Stromal cell of bone marrow (primary cell): ENCODE data around the gene IFT81.
"Not testable (repeated sequence)": the region's sequence is repeated elsewhere in the genome, so short reads cannot be mapped to it uniquely, and the experiment has no call there.

Experiments used
- DNase-seq: peaks from one replicate; pipeline ENCODE4 v3.0.0-alpha.2; 2012; ENCODE audit warnings: low read depth

Gene IFT81

DNA sequence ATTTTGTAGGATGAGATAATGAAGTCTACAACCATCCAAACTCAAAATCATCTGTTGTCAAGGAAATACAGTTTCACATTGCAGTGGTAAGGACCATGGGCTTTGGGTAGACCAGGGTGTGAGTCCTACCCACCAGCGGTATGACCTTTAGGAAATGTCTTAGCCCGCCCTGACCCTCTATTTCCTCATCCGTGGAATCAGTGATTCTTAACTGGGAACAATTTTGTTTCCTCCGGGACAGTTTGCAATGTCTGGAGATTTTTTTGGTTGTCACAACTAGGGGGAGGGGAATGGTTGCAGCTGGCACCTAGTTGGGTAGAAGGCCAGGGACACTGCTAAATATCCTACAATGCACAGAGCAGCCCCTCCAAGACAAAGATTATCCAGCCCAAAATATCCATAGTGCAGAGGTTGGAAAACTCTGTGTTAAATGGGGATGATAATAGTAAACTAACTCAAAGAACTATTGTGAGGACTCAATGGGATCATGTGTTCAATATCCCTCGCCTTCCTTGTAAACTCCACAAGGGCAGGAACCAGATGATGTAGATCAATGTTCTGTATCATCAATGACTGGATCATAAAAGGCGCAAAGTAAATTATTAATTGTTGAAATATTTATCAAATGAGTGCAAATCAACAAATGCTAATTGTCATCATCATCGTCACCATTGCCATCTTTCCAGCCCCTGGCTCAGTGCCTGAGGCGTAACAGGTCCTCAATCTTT is 15.7 kb upstream of the IFT81 start:
- DNase-seq = no peak

DNA sequence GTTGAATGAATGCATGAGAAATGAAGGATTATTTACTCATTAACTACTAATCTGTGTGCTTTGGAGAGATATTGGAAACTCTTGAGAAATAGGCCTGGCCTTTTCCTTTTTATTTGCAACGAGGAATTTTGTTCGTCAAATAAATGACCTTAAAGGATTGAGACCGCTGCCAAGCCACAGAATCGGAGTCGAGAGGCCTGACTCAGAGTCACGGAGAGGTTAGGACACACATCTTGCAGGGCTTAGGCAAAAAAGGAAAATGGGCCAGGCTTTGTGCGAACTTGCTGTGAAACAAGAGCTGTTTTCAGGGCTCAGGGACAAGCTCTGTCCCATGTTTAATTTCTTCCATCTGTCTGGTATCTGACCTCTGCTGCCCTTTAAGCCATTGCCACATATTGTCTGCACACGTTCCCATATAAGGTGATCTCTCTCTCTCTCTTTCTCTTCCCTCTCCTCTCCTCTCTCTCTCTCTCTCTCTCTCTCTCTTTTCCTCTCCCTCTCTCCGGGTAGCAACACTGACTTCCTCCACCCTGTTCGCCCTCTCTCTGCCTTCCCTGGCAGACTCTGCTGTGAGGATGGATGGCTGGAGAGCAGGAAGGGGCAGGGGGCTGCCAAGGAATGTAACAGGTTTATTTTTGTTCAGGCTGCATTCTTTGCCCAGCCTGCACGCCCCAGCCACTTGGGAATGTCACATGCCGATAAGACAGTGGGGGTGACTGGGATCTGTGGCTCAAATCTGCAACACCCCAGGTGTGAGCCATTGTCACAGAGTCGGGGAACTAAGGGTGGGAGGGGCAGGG is 14.9 kb upstream of the IFT81 start:
- peak; percentile 100 for DNase-seq

DNA sequence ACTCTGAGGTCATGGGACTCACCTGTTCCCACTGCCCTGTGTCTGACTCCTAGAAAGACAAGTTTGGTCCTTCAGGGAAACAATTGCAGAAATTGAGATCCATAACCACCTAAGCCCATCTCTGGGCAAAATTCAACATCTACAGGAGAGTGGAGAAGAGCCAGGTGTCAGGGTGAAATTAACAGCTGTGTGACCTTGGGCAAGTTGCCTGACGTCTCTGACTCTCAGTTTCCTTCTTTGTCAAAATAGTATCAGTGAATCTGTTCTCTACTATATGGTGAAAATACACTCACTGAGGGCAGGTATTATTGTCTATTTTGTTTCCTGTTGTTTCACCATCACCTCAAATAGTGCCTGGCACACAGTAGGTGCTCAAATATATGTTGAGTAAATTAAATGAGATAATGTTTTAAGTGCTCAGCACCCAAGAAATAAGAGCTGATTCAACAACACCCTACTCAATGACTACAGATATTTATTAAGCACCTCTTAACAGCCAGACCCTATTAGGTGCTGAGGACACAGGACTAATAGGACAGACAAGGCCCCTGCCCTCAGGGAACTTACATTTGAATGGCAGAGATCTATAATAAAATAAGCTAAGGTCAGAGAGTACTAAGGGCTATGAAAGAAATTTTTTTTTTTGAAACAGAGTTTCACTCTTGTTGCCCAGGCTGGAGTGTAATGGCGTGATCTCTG is 14.2 kb upstream of the IFT81 start:
- no peak for DNase-seq

GRCh38 chr12:110111476-110112334 is 12.5 kb upstream of the IFT81 start:
- no peak for DNase-seq

DNA sequence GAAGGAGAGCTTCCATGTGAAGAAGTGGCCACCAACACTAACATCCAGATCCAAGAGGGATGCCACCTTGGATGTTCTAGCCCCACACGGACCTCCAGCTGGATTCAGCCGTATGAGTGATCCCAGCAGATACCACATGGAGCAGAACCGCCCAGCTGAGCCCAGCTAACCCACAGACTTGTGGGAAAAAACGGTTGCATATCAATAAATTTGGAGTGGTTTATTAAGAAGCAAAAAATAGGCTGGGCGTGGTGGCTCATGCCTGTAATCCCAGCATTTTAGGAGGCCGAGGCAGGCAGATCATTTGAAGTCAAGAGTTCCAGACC is 11.9 kb upstream of the IFT81 start:
- no peak for DNase-seq

GRCh38 chr12:110114528-110114937 is 9.6 kb upstream of the IFT81 start:
- no peak for DNase-seq

- no peak for DNase-seq
These were observed 8.5 kb upstream of the IFT81 start for GRCh38 chr12:110115675-110116074.

GRCh38 chr12:110116623-110117022 is 7.5 kb upstream of the IFT81 start:
- no peak for DNase-seq

DNA sequence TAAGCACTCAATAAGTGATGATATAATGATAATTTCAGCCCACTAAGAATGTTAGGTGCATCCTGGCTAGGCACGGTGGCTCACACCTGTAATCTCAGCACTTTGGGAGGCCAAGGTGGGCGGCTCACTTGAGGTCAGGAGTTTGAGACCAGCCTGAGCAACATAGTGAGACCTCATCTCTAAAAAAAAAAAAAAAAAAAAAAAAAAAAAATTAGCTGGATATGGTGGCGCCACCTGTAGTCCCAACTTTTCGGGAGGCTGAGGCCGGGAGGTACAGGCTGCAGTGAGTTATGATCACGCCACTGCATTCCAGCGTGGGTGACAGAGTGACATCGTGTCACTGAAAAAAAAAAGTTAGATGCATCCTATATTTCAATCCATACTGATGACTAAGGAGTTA is 6.9 kb upstream of the IFT81 start:
- DNase-seq = not testable (repeated sequence)

DNA sequence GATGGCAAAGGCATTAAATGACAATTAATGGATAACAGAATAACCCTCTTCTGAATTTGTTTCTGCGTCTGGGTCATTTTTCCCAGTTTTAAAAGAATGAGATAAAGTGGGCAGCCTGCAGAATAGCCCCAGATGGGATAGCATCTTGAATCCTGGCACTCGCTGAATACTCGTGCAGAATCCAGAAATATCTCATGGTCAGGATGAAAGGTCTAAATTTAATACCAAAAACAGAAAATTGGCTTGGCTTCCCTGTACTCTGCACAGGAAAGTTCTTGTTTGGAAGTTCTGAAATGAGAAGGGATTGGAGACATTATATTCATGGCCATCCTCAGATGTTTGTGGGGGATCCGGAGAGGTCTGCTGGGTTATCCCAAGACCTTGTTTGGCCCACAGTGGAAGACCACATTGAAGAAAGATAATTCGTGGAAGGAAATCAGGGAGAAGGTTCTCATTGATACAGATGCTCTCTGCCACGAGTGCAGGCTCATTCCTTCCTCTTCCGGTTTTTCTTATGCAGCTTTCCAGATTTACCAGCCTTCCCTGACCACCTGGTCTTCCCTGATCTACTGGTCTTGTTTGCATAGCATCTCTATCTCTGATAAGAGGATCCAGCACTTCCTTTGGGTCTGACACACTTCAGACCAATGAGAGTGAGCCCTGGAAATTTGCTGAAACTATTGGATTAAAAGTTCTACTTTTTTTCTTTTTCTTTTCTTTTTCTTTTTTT is 6.0 kb upstream of the IFT81 start:
- no peak for DNase-seq

DNA sequence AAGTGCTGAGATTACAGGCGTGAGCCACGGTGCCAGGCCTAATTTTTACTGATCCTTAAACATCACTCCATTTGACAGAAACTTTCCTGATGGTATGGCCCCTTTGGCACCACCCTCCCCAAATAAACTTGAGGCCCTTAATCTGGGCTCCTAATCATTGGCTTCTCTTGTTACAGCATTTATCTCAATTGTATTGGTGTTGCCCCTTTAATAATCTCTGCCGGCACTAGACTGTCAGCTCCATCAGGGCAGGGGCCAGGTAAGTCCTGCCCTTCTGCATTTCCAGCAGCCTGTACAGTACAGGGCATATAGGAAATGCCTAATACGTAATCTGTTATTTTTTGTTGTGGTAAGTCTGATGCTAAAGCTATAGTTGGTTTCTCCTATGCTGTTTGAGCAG is 1.2 kb upstream of the IFT81 start:
- DNase-seq = no peak

- DNase-seq = no peak
These were observed 263 bp upstream of the IFT81 start for GRCh38 chr12:110123919-110124268.

DNA sequence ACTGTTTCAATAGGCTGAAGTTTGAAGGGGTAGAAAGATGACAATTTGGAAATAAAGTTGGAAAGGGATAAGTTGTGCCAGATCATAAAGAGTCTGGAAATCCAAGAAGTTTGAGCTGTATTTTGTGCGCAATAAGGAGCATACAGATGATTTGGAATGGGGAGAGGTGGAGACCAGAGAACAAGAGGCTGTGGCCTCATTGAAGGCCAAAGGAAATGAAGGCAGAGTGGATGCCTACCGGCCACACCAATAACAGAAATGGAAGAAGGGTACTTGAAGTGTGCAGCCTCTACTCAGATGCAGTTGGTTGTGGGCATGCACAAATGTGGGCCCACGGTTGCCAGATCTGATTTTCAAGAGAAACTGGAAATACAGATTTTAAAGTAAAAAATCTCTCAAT is 2.4 kb downstream of the IFT81 start:
- no peak for DNase-seq

GRCh38 chr12:110134691-110135411 is 10.7 kb downstream of the IFT81 start:
- peak; percentile 38 for DNase-seq

- no peak for DNase-seq
These were observed 11.6 kb downstream of the IFT81 start for GRCh38 chr12:110135806-110136205.

GRCh38 chr12:110137786-110138185 is 13.6 kb downstream of the IFT81 start:
- no peak for DNase-seq

- DNase-seq = peak; percentile 68
These were observed 17.2 kb downstream of the IFT81 start for GRCh38 chr12:110141389-110141788.

DNA sequence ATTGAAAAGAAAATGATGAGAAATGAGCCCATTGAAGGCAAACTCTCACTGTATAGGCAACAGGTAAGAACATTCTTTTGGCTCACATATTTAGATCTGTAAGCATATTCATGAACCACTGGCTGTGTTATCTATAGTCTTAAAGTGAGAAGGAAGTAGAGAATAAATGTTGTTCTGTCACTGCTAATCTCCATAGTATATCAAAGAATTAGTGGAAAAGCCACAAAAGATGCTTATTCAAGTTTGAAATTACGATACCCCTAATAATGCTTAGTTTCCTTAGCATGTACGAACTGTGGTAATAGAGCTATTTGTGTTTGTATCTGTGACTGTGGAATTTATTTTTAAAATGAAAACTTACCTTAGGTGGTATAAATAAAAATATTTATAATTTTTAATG is 22.8 kb downstream of the IFT81 start:
- no peak for DNase-seq

DNA sequence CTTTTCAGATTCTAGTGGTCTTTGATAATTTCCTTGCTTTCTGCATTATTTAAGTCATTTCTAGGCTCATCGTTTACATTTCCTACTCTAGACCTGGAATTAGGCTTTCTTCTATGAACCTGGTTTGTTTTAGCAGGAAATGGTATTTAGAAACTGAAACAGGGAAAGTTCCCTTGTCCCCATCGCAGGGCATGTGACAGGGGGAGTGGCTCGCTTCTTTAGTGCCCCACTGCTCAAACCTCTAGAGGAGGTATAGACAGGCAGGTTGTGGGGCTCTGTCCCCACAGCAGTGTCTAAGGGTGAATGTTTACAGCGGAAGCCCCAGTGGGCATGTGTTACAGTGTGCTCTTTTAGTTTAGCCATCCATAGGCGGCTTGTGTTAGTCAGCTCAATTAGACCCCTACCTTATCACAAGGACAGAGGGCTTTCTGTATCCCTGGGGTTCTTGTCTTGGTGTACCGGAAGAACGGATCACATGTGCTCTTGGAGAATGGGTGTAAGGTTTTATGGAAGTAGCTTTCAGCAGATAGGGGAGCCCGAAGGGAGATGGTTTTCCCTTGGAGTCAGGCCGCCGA is 25.0 kb downstream of the IFT81 start:
- no peak for DNase-seq

DNA sequence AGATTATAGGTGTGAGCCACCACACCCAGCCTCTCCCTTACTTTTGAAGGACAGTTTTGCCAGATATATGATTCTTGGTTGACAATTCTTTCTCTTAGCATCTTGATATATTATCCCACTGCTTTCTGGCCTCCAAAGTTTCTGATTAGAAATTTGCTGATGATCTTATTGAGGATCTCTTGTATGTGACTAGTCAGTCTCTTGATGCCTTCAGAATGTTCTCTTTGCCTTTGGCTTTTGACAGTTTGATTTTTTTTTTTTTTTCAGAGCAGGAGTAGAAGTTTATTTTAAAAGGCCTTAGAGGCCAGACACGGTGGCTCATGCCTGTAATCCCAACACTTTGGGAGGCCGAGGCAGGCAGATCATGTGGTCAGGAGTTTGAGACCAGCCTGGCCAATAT is 32.6 kb downstream of the IFT81 start:
- no peak for DNase-seq

GRCh38 chr12:110157539-110157938 is 33.4 kb downstream of the IFT81 start:
- no peak for DNase-seq
